Suprapubic skin (tissue), 4 donors: ENCODE results near the gene TFAP2D.

ENCODE experiments used
- CTCF ChIP-seq, 2 donors: fragments of 200-600 bp in 1 of 2; fragments of 450-650 bp in 1 of 2; sonication (generic) in 1 of 2; IDR thresholded peaks; one replicate each; pipeline ENCODE4 v1.5.1; 2016 to 2019; ENCODE audit warnings: antibody characterized with exemption in 2 of 2, mild to moderate bottlenecking in 1 of 2, moderate library complexity in 1 of 2
- EP300 ChIP-seq: sonication (generic); formaldehyde crosslinking; IDR thresholded peaks from one replicate; pipeline ENCODE4 v1.6.1; 2017; ENCODE audit warnings: antibody characterized with exemption
- POLR2A ChIP-seq, 2 donors: fragments of 450-650 bp; IDR thresholded peaks; one replicate each; pipeline ENCODE4 v1.6.1; 2017; ENCODE audit warnings: antibody characterized with exemption in 2 of 2, mild to moderate bottlenecking in 2 of 2, moderate library complexity in 2 of 2
- POLR2AphosphoS5 ChIP-seq, 3 donors: sonication (generic); formaldehyde crosslinking; IDR thresholded peaks; one replicate each; pipeline ENCODE4 v1.6.1; 2017; ENCODE audit warnings: antibody characterized with exemption in 3 of 3

- no peak for TF ChIP-seq CTCF (IDR thresholded peaks at IDR 0.05)
- TF ChIP-seq POLR2A (IDR thresholded peaks at IDR 0.05): no peak
- no peak for TF ChIP-seq POLR2AphosphoS5 (IDR thresholded peaks at IDR 0.05)
- no peak for TF ChIP-seq EP300
Measured at GRCh38 chr6:50816947-50817645, 103.8 kb downstream of the TFAP2D start.
